ENCODE data around the gene KXD1.
A peak's percentile ranks its signal among the peaks of the same experiment; 100 is the strongest.
"Not testable (repeated sequence)": the region's sequence is repeated elsewhere in the genome, so short reads cannot be mapped to it uniquely, and the experiment has no call there.

KXD1 gene

DNA sequence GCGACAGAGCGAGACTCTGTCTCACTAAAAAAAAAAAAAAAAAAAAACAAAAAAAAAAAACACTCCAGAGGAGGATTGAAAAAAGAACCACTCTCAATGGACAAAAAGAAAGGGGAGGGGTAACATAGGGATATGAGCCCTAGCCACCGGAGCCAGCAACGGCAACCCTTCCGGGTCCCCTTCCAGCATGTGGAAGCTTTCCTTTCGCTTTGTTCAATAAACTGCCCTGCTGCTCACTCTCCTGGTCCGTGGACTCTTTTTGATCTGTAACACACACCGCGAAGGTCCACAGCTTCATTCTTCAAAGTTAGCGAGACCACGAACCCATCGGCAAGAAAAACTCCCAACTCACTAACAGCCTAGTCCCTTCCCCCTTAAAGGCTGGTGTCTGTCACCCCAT is 29.9 kb downstream of the KXD1 start:
- DNase-seq: no peak

DNA sequence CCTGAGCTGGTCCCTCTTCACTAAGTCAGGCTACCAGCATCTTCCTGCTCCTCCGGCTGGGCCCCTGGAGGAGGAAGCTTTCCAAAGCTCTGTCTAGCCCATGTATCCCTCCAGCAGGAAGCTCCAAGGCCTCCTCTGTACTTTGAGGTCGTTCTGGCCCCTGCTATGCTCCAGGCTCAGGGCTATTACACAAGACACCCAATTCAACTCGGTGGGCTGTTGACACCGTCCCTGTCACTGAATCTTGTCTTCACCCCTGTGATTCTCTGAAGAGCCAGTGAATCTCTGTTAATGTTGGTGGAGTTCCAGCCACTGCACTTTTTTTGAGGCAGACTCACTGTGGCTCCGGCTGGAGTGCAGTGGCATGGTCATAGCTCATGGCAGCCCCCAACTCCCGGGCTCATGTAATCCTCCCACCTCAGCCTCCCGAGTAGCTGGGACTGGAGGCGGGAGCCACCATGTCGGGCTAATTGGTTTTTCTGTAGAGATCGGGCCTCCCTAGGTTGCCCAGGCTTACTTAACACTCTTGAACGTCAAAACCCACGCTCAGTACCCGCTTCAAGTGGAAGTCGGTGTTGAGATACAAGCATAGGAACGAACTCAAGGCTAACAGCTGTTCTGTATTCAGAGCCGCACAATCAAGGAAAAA is 30.4 kb downstream of the KXD1 start:
- no peak for DNase-seq

DNA sequence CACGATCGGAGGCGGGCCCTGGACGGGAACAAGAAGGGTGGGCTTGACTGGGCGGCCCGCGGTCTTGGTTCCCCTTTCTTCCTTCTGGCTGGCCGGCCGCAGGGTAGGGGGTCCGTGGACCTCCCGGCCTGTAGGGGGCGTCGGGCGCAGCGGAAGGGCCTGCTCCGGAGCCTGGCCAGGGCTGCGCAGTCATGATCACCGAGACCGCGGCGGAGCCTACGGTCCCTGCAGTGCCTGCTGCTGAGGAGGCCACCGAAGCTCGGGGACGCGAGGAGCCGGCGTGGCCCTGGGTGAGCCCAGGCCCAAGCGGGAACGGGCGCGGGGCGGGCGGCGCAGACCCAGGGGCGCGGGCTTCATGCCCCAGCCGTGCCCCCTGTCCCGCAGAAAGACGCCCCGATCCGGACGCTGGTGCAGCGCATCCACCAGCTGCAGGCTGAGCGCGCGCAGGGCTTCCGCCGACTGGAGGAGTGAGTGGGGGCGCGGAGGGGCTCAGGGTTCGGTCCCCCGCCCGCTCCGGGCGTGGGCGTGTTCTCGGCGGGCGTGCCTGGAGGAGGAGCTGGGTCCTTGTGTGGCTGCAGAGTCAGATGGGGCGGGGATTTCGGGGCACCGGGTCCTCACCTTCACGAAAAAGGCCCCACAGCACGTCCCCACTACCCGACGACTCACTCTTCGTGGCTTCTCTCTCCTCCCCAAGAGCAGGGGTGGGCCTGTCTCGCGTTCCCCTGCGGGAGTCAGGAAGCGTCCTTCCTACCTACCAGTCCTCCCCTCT is 31.1 kb downstream of the KXD1 start, which contains the start of gene REX1BD:
Gene REX1BD, plus strand, starts transcription at position 188 of the 769 bp plus-strand sequence. Its CDS starts 4 bp downstream, at position 192.
- peak; percentile 60 for DNase-seq

DNA sequence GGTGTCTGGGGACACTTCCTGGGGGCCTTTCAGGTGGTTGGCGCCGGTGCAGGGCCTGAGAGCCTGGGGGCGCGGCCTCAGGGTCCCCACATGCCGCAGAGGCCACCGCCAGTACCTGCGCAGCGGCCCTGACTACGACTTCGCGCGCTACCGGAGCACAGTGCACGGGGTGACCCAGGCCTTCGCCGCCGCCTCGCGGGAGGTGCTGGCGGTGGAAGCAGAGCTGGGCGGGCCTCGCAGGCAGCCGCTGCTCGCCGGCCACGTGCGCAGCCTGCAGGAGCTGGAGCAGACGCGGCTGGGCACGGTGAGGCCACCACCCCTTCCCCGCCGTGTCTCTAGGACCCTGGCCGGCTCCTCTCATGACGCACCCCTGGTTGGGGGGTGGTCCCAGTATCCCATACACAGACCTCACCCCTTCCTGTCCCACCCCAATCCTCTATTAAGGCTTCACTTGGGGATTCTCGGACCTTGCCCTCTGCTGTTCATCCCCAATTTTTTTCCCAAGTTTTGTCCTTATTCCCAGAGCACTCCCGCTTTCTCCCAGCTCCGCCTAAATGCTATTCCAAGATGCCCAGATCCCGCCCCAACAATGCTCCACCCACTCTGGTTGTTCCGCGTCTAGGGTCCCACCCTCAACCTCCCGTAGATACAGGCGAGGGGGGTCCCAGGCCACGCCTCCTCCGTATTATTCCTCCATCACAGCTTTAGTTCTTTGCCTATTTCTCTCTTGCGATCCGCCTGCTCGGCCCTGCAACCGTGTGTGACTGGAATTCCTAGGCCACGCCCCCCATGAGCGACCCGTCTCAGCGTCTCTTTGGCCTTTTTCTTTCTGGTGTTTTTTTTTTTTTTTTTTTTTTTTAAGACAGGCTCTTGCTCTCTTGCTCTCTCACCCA is 32.0 kb downstream of the KXD1 start:
- DNase-seq: peak; percentile 53

DNA sequence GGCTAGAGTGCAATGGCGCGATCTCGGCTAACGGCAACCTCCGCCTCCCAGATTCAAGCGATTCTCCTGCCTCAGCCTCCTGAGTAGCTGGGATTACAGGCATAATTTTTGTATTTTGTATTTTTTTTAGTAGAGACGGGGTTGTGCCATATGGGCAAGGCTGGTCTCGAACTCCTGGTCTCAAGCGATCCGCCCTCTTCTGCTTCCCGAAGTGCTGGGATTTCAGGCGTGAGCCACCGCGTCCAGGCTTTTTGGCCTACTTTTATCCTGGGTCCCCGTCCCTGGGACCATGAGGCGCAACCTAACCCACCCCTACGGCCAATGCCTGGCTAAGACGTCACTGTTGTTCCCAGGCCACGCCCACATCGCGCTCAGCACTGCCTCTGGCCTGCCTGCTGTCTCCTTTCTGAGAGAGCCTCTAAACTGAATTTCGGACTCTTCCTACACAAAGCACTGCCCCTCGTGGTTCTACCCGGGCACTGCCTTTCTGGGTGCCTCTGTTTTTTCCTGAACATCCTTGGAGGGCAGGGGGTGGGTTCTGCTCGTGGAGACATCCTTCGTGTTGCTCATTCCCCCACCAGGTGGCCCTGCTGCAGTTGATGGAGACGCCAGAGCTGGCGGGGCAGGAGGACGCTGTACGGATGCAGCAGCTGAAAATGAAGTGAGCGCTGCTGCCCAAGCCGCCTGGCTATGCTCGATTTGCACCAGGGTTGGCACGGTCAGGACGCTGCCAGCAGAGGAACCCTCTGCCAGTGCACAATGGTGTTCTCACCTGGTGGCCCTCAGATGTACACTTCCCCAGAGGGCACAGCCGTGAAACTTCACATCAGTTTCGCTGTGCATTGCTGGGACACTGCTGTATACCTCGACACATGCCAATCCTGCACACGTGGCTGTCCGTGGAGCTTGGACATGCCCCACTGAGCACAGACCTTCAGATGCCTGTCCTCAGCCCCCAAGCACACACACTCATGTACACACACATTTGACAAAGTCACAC is 32.9 kb downstream of the KXD1 start:
- DNase-seq: no peak

DNA sequence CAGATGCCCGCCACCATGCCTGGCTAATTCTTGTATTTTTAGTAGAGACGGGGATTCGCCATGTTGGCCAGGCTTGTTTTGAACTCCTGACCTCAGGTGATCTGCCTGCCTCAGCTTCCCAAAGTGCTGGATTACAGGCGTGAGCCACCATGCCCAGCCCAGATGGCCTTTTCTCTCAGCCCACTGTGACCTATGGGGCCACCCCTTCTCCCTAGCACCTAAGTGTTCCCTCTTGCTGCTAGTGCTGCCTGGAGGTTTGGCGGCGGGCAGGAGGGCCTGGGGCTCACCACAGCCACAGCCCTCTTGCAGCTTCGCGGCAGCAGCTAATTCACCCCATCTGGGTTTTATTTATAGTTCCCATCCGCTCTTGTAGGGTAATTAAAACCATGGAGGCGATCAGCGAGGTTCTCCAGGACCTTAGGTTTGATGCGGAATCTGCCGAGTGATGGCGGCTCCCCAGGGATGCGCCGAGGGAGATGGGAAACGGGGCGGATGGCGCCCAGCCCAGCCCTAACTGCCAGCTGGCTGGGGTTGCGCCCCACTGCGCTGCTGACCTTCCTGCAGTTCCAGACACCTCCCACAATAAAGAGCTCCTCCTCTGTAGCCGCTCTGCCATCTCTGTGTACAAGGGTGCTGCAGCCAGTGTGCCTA is 34.2 kb downstream of the KXD1 start:
- DNase-seq: no peak

DNA sequence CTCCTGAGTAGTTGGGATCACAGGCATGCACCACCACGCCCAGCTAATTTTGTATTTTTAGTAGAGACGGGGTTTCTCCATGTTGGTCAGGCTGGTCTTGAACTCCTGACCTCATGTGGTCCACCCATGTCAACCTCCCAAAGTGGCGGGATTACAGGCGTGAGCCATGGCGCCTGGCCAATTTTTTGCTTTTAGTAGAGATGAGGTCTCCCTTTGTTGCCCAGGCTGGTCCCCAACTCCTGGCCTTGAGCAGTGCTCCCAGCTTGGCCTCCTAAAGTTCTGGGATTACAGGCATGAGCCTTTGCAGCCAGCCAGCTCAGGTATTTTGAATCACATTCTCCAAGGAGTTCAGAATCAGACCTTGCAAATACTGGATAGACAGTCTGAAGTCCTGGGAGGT is 35.1 kb downstream of the KXD1 start:
- DNase-seq: not testable (repeated sequence)

DNA sequence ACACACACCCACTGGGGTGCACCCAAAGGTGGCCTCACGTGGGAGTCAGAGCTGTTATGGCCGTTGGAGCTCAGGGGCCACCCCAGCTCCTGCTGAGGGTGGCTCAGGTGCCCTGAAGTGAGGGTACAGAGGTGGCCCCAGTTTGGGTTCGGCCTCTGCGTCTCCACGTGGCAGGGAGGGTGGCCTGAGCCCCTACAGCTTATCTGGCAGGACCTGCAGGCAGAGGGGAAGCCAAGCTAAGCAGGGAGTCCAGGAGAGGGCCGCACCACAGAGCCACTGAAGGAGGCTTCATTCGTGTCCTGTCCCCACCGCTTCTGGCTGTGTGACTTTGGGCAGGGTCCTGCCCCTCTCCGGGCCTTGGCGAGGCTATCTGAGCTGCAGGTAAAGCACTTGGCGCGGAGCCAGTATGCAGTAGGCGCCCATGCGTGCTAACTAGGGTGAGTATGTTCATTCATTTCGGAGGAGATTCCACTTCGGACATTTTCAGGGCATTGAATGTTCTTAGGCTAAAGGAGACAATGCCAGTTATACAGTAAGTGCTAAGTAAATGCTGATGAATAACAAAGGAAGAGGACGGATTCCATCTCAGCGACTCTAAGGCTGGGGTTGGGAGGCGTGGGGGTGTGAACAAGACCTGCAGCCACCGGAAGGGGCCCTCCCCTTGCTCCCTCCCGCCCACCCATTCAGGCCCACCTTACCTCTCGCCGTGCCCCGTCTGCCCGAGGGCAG is 35.9 kb downstream of the KXD1 start:
- no peak for DNase-seq

DNA sequence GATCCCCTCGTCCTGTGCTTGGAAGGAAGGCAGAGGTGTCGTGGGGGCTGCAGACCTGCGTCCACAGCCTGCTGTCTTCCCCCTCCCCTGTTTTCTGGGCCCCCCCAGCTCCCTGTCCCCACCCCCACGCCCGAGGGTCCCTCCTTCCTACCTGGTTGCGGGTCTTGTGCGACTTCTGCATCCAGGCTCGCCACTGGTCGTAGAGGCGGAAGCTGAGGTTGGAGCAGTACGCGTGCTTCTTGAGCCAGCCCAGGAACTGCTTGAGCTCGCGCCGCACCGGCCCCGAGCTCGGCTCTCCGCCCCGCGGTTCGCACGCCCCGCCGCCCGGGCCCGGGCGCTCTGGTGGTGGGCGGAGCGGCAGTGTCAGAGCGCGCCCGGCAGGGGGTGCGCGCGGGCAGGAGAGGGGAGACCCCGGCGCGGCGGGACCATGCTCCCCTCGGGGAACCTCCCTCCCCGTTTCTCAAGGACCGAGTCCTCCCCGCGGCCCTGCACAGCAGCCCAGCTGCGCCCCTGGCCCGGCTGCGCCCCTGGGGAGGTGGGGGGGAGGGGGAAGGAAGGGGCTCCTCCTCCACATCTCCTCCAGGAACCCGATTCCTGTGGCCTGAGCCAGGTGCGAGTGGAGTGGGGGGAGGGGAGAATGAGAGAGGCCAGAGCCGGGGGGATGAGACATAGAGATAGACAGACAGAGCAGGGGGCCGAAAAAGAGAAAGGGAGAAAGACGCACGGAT is 36.6 kb downstream of the KXD1 start:
- peak; percentile 63 for DNase-seq

DNA sequence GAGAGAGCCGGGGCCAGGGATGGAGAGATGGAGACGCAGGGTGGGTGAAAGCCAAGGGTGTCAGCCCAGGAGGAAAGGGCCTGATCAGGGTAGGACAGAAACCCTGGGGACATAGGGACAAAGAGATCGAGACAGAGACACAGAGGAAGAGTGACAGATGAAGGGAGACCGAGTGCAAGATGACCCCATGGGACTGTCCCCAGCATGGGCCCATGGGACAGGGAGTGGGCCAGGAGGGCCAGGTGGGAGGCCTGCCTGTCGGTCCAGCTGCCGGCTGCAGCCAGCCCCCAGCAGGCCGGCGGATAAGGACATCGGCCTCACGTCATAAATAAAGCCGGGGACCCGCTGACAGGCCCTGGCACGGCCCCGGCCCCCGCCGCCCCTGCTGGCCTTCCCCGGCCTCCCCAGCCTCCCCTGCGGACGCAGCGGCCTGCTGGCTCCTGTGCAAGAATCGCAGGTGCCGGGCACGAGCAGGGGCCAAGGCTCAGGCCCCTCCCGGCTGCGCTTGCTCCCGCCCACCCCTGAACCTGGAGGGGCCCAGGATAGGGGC is 37.2 kb downstream of the KXD1 start:
- no peak for DNase-seq

DNA sequence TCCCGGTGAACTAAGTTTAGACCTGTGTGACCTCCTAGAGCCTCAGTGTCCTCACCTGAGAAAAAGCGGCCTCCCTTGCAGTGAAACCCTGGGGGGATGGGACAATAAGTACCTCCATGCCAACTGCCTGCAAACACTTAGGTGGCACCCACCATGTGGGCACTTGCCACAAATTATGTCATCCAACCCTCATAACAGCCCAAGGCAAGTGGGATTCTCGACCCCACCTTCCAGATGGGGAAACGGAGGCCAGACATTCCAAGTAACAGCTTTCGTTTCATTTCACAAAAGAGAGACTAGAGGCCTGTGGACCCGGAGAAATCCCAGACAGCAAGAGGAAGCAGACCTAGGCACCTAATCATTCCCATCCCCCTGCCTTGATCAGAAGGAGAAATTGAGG is 37.8 kb downstream of the KXD1 start:
- no peak for DNase-seq

DNA sequence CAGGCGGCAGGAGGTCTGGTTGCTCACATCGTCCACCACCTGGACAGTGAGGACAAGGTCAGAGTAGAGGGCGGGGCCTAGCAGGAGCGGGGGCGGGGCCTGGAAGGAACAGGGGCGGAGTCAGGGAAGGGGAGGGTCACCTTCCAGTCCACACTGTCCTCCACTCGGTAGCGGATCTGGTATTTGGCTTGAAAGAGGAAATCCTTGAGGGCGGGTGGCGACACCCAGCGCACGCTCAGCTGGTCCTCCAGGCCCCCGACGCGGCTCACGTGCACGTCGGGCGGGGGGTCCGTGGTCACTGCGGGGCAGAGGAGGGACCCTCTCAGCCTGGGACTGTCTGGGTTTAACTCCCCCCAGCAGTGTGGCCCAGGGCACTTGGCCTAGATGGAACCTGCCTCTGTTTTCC is 39.1 kb downstream of the KXD1 start:
- no peak for DNase-seq

DNA sequence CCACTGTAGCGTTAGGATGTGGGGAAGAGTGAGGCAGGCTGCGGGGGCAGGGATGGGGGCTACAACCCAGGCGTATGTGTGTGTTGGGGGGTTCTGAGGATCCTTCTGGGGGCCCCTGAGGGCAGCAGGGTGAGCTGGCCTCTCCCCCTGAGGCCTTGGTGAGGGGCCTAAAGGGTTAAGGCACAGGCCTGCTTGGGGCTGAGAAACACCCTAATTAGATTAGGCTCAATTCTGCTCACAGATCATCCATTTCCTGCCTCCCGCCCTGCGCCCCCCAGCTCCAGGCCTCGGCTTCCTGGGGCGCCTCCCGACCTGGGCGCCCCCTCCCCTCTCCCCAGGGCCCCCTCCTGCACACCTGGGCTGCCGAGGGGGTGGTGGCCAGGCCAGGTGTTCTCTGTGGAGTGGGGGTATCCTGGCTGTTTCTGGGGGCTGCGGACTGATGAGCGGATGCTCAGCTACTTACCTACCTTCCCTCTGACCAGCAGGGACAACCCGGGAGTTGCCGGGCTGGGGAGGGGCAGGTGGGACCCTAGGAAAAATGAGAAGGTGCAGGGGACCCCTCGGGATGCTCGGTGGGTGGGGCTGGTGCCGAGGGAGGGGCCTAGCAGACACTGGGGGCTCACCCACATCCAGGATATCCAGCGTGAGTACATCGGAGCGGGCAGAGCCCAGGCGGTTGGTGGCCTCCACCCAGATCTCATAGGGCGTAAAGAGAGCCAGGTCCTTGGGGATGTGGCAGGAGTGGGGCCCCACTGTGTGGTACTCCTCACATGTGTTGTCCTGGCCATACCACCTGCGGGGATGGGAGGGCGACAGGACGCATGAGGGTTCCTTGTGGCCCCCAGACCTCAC is 40.4 kb downstream of the KXD1 start:
- no peak for DNase-seq

DNA sequence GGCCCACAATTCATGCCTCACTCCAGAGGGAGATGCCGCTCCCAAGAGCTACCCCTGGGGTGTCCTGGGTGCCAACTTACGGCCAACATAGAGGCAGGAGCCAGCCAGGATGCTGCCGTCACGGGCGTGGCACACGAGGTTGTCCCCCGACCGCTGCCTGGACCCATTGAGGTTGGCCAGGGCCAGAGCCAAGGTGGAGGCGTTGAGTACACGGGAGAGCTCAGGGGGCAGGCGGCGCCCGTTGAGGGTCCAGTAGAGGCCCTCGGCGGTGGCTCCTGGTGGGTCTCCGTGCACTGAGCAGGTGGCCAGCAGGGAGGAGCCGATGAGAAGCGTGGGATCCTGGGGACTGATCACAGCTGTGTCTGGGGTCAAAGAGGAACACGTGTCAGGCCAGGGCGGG is 41.8 kb downstream of the KXD1 start:
- DNase-seq: no peak

DNA sequence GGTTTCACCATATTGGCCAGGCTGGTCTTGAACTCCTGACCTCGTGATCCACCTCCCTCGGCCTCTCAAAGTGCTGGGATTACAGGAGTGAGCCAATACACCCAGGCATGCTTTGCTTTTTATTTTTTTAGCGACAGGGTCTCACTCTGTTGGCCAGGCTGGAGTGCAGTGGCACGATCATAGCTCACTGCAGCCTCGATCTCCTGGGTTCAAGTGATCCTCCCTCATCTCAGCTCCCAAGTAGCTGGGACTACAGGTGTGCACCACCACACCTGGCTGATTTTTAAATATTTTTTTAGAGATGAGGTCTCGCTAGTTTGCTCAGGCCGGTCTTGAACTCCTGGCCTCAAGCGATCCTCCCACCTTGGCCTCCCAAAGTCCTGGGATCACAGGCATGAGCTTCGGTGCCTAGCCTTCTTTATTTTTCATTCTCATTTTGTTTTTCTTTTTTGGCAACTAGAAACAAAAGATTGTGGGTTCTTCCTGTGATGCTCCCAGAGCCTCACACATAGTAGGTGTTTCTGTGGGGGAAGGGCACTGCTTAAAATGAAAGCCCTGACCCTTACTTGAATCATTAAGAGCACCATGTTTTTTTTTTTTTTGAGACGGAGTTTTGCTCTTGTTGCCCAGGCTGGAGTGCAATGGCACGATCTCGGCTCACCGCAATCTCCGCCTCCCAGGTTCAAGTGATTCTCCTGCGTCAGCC is 43.2 kb downstream of the KXD1 start:
- DNase-seq: not testable (repeated sequence)

DNA sequence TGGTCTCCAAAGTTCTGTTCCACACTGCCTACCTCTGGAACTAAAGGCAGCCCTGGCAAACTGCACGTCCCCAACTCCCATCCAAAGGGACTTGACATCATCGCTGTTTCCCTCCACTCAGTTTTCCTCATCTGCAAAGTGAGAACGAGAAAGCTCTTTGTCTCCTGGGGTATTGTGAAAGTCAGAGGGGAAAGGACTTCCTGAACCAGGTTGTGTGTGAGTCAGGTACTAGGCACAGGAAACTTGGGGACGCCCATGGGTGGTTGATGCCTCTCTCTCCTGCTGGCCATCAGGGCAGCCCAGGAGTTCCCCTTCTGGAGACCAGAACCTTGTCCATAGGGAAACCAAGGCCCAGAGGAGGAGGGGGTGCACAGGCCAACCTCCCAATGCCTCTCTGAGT is 44.2 kb downstream of the KXD1 start:
- DNase-seq: no peak

DNA sequence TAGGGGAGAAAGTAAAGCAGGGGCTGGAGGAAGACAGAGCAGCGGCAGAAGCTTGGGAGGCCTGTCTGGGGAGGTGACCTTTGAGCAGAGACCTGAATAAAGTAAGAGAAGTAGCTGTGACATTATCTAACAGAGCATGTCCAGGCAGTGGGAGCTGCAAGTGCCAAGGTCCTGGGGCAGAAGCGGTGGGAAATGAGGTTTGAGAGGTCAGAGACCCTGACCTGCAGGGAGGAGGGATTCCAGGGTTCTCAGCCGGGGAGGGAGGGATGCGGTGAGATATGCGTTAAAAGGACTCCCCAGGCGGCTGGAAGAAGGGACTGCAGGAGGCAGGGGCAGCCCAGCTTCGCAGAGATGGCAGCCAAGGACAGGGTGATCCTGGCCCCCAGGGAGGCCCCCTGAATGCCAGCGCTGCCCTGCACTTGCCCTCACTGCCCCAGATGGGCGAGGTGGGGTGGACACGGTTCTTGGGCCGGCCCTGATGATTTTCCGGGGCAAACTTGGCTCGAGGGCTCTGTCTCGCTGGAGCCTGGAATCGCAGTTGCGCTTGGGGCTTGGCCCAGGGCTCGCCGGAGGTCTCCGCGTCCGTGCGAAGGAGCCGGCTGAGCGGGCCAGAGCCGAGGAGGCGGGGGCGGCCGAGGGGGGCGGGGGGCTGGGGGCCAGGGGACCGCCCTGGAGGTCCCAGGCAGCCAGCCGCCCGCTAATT is 45.7 kb downstream of the KXD1 start:
- DNase-seq: no peak
